Fibroblast of pulmonary artery (primary cell): ENCODE results near the gene CCDC71.

ENCODE experiments used
- DNase-seq: peaks from one replicate; pipeline ENCODE4 v3.0.0-alpha.2; 2010; ENCODE audit warnings: low read depth
- H3K4me3 ChIP-seq: replicated peaks from 2 replicates; pipeline ENCODE4 v1.5.1; 2011; ENCODE audit warnings: low read depth, mild to moderate bottlenecking, control low read depth, low read length, moderate library complexity
- TF ChIP-seq, protein P1 (sequence below): IDR thresholded peaks from 2 replicates; pipeline ENCODE4 v1.5.1; 2011; ENCODE audit warnings: mild to moderate bottlenecking, control low read depth, low read length, inconsistent platforms; ENCODE audit errors: missing control alignments

Gene CCDC71

DNA sequence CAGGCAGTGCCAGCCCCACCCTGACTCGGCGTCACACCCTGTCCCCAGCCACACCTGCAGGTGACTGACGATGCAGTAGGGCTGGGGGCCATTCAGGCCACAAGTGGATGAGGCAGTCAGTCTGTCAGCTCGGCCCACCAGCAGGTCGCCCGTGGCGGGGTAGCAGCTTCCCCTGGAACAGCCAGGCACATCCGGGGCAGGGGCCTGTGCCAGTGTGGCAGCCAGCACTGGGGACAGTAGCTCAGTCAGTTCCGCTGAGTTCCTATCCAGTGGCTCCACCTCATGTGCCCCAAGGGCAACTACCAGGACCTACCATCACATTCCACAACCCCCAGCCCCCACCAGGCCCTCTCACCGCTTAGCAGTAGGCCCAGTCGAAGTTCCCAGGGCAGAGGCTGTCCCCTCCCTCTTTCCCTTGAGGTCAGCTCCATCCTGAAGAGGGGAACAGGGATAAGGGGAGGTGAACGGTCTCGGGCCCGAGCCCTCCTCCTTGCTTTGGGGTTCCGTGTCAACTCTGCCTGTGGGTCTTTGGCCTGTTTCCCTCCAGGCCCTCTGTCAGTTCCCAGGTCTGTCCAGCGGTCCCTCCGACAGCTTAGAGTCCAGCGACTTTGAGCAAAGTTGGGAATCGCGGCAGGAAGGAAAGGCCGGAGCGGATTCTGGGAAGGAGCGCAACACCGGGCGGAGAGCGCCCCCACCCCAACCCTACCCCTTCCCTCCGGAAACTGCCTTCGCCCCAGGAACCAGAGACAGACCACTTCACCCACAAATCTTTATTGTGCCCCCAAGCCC is 33.5 kb downstream of the CCDC71 start, which contains the start of gene LAMB2:
TSS of gene LAMB2 (minus strand) at position 614 of the 789 bp plus-strand sequence. CDS start at position 431, 183 bp downstream.
- DNase-seq, result peak; percentile 76
- H3K4me3 ChIP-seq, result peak within 1 kb of the TSS; percentile 93
- TF ChIP-seq, protein P1, sequence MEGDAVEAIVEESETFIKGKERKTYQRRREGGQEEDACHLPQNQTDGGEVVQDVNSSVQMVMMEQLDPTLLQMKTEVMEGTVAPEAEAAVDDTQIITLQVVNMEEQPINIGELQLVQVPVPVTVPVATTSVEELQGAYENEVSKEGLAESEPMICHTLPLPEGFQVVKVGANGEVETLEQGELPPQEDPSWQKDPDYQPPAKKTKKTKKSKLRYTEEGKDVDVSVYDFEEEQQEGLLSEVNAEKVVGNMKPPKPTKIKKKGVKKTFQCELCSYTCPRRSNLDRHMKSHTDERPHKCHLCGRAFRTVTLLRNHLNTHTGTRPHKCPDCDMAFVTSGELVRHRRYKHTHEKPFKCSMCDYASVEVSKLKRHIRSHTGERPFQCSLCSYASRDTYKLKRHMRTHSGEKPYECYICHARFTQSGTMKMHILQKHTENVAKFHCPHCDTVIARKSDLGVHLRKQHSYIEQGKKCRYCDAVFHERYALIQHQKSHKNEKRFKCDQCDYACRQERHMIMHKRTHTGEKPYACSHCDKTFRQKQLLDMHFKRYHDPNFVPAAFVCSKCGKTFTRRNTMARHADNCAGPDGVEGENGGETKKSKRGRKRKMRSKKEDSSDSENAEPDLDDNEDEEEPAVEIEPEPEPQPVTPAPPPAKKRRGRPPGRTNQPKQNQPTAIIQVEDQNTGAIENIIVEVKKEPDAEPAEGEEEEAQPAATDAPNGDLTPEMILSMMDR, result peak; percentile 8

DNA sequence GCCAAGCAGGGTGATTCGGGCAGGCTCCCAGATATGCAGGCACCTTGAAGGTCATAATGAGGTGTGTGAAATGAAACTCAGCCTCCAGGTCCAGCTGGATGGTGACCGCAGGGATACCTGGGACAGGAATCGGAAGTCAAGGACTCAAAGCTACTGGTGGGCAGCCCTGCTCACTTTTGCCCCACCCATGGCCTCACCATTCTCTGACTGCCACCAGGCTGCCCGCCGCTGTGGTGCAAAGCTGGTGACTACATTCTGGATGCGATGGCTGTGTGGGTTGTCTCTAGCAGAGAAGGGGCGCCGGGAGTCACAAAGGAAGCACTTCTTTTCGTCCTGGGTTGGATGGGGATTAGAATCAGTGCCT is 34.1 kb downstream of the CCDC71 start:
- TF ChIP-seq, protein P1, result no peak
- DNase-seq, result no peak
- H3K4me3 ChIP-seq, result peak overlapping the region; percentile 93

DNA sequence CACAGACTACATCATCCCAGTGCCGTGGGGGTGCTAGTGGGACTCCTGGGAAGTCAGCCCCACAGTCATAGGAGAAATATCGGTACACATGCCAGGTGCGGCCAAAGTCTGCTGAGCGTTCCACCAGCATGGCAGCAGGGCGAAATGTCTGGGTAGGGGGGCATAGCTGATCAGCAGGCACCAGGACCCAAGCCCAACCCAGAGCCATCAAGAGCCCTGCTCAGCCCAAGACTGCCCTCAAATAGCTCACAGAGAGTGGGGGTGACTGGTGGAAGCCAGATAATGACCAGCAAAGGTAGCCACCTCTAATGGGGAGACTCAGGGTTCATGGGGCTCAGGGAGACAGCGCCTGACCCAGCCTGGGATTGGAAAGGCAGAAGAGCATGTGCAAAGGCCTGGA is 34.6 kb downstream of the CCDC71 start:
- no peak for DNase-seq
- peak overlapping the region; percentile 93 for H3K4me3 ChIP-seq
- TF ChIP-seq, protein P1, result no peak

DNA sequence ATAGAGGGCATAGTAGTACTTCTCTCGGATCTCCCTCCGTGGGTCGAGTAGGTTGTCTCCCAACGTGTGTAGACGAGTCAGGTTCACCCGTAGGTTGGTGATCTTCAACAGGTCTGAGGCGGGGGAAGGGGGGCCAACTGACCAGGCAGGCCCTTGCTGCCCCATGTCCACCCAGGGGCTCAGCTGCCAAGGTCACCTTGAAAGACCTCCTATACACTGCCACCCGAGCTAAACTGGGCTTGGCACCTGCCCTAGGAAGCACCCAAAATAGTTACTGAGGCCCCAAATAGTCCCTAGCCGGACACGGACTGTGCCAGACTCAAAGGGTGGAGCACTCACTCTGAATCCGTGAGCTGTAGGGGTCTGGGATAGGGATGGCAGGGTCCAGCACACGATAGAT is 35.1 kb downstream of the CCDC71 start:
- DNase-seq, result no peak
- H3K4me3 ChIP-seq, result no peak overlapping the region
- TF ChIP-seq, protein P1, result no peak

DNA sequence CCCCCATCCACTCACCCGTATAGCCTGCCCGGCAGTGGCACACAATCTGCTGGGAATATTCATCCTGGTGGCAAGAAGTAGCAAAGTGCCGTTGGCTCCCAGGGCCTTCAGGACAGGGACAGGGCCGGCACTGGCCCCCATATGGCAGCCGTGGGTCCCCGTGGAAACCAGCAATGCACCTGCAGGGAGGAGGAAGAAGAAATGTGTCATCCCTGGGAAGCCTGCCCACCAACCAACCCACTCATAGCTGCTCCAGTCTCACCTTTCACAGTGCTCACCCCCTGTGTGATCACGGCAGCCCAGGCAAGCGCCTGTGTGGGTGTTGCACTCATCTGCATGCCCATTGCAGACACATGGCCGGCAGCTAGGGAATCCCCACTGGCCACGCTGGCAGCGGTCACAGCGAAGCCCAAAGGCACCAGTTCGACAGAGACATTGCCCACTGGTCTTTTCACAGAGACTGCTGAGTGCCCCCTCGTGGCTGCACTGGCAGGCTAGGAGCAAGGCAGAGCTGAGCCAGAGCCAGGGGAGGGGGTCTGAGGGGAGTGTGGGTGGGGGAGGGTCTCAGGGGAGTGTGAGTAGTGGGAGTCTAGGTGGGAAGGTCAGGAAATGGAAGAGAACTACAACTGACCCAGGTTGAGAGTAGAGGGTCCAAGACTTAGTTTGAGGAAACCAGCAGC is 41.0 kb downstream of the CCDC71 start:
- TF ChIP-seq, protein P1, result no peak
- H3K4me3 ChIP-seq, result no peak overlapping the region
- no peak for DNase-seq

DNA sequence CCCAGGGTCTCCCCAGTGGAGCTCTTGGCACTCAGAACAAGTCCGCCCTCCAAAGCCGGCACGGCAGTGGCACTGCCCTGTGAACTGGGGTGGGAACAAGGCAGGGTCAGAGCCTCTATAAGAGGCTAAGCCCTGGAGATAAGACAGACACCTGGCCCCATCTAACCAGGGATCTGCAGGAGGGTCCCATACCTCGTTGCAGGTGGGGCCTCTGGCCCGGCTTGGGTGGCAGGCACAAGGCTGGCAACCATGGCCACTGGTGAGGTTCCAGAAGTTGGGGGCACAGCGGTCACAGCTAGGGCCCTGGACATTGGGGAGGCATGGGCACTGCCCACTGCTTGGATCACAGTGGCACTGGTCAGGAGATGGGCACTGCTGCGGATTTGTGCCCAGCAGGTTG is 41.9 kb downstream of the CCDC71 start:
- no peak for DNase-seq
- TF ChIP-seq, protein P1, result no peak
- no peak overlapping the region for H3K4me3 ChIP-seq
